Transverse colon (tissue), 4 donors: Measurements from ENCODE around the gene GLYATL1B. TPM values are rescaled to one million over a fixed set of nuclear protein-coding genes. Genes with fewer than 3 reads are reported as not detected.
"Not testable (repeated sequence)": the region's sequence is repeated elsewhere in the genome, so short reads cannot be mapped to it uniquely, and the experiment has no call there.

Experiments
- DNase-seq: peaks from one replicate; pipeline ENCODE4 v3.0.0-alpha.2; 2019
- H3K27ac ChIP-seq, 4 donors: fragments of 200-600 bp; sonication (generic); 2 replicates each; pipeline ENCODE4 v1.5.1; 2016 to 2018; ENCODE audit warnings: inconsistent platforms in 4 of 4
- H3K27me3 ChIP-seq: fragments of 200-600 bp; sonication (generic); 2 replicates; pipeline ENCODE4 v1.5.1; 2017; ENCODE audit warnings: inconsistent platforms
- H3K36me3 ChIP-seq, 4 donors: fragments of 200-600 bp; sonication (generic); 2 replicates each; pipeline ENCODE4 v1.5.1; 2017 to 2019; ENCODE audit warnings: inconsistent platforms in 4 of 4
- H3K4me1 ChIP-seq, 4 donors: fragments of 200-600 bp; sonication (generic); 2 replicates each; pipeline ENCODE4 v1.5.1; 2017 to 2020; ENCODE audit warnings: inconsistent platforms in 4 of 4
- H3K4me3 ChIP-seq, 4 donors: fragments of 200-600 bp; sonication (generic); 1 replicate in 1 of 4; 2 replicates in 3 of 4; pipeline versions ENCODE4 v1.5.1 to v1.6.1; 2017 to 2019; ENCODE audit warnings: inconsistent platforms in 4 of 4
- H3K9me3 ChIP-seq, 2 donors: fragments of 200-600 bp; sonication (generic); 2 replicates each; pipeline ENCODE4 v1.5.1; 2017 to 2019; ENCODE audit warnings: inconsistent platforms in 2 of 2
- CTCF ChIP-seq, 5 experiments: fragments of 200-600 bp in 3 of 5; fragments of 450-650 bp in 2 of 5; sonication (generic) in 3 of 5; IDR thresholded peaks; 1 replicate in 2 of 5; 2 replicates in 3 of 5; pipeline ENCODE4 v1.5.1; 2016 to 2017; ENCODE audit warnings: antibody characterized with exemption in 5 of 5, inconsistent platforms in 3 of 5, mild to moderate bottlenecking in 2 of 5, moderate library complexity in 1 of 5
- EP300 ChIP-seq: sonication (generic); formaldehyde crosslinking; IDR thresholded peaks from one replicate; pipeline ENCODE4 v1.6.1; 2017; ENCODE audit warnings: antibody characterized with exemption, low read depth
- POLR2A ChIP-seq: fragments of 450-650 bp; IDR thresholded peaks from one replicate; pipeline ENCODE4 v1.6.1; 2016; ENCODE audit warnings: antibody characterized with exemption, mild to moderate bottlenecking, moderate library complexity
- POLR2AphosphoS5 ChIP-seq, 3 donors: sonication (generic); formaldehyde crosslinking; IDR thresholded peaks; one replicate each; pipeline ENCODE4 v1.6.1; 2016; ENCODE audit warnings: antibody characterized with exemption in 3 of 3
- WGBS, 2 donors: methylation state at CpG; one replicate each; pipeline ENCODE4 v1.1.5; 2018; ENCODE audit warnings: low coverage in 1 of 2; 5-methylcytosine and 5-hydroxymethylcytosine counted together
- in situ Hi-C, 4 donors: fragments of 200-750 bp; cut with MboI; loops; one replicate each; pipeline versions ENCODE4 v1.15.0 to v1.15.1; 2017; ENCODE audit warnings: low sequenced_read_pairs in 3 of 4, low pct_ligation_motif_present in 1 of 4, low pct_unique_long_range_greater_than_20kb in 1 of 4
- intact Hi-C: fragments of 100-400 bp; cut with DNase I; formaldehyde crosslinking; loops from one replicate; pipeline ENCODE4 v1.15.1; 2023; ENCODE audit warnings: low total_unique reads
- total RNA-seq, 4 donors: library from RNA; depleted of rRNA; stranded (reverse); fragments of >200 nt; gene quantifications; one replicate each; pipeline ENCODE4 v1.1.0, GENCODE V29; 2016

GLYATL1B gene
- total RNA-seq, 4 donors from 2014 or later = not detected

DNA sequence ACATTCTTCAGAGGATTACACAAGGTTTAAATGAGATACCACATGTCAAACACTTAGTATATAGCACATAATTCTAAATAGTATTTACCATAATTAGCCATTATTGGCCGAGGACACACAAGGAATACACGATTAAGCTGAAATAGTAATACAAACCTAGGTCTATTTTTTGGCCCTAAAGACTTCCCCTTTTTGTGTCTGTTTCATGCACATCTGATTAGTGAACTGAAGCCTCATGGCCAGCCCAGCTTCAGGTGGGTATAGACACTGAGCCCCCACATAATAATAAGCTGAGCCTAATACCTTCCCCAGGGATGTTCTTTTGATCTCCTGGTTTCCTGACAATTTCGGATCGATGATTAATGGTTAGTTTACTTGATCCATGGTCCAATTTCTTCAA is 2.1 kb downstream of the GLYATL1B start:
- WGBS, 2 donors = 73 to 80% methylated on average over 4 of the region's 4 CpGs
- intact Hi-C loops = no loop called here

DNA sequence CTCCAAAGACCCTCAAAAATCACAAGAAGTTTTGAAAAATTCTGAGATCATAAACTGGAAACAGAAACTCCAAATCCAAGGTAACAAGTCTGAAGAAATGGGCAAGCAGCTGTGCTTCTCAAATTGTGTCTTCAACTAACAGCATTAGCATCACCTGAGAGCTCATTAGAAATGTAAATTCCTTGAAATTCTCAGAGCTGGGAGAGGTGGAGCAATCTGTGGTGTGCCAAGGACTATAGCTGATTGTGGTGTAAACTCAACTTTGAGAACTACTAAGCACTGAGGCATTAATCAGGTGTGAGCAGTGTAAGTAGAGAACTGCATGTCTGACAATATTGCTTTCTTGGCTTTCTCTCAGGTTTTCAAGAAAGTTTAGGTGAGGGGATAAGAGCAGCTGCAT is 7.5 kb downstream of the GLYATL1B start:
- H3K36me3 ChIP-seq, H3K27me3 ChIP-seq, H3K4me1 ChIP-seq, H3K9me3 ChIP-seq, intact Hi-C loops, in situ Hi-C loops, H3K4me3 ChIP-seq, H3K27ac ChIP-seq, DNase-seq: not testable (repeated sequence)

More for the DNA sequence above, 2.1 kb downstream of the GLYATL1B start:
- no peak overlapping the region for H3K4me3 ChIP-seq
- H3K27me3 ChIP-seq = no peaks in the 10 kb centered on the region
- in situ Hi-C loops = no loop called here
- no peaks in the 10 kb centered on the region for H3K4me1 ChIP-seq
- no peak for DNase-seq
- no peaks in the 10 kb centered on the region for H3K36me3 ChIP-seq
- no peak for TF ChIP-seq POLR2A
- no peak for TF ChIP-seq POLR2AphosphoS5 (IDR thresholded peaks at IDR 0.05)
- TF ChIP-seq EP300 = no peak
- no peak for TF ChIP-seq CTCF (IDR thresholded peaks at IDR 0.05)
- no peak overlapping the region for H3K27ac ChIP-seq
- no peaks in the 10 kb centered on the region for H3K9me3 ChIP-seq

GRCh38 chr11:59095225-59095624 is 9.1 kb downstream of the GLYATL1B start:
- DNase-seq, H3K27ac ChIP-seq, H3K4me3 ChIP-seq, H3K27me3 ChIP-seq, H3K9me3 ChIP-seq, H3K4me1 ChIP-seq, in situ Hi-C loops, H3K36me3 ChIP-seq: not testable (repeated sequence)
- intact Hi-C loops = loop anchor here (5.0 kb wide), 1 partner anchor 37 kb away; no protein-coding TSS in a partner anchor
- WGBS, 2 donors = 38 to 39% methylated on average over 1 of the region's 1 CpG

DNA sequence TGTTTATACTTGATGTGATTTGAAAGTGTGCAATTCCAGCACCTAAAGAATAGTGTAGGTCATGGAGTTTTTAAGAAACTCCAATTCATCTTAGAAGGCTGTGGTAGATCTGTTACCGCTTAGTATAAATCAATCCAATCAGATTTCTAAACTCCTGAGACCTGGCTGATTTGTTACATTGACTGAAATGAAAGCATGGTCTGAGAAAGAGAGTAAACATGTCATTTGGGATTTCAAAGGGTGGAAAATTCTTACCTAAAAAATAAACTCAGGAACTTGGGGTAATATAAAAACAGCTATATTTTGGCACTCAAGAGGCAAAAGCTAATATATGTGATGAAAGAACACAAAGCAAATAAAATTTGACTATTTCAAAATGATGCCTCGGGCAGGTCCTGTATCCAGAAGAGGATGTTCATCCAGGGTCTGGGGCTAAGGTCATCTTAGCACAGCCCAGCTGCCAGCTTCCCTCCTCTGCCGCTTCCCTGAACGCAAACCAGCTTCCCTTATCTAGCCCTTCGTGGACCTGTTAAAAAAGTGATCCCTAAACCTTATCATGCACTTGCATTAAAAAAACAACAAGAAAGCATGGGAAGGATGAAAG is 10.0 kb downstream of the GLYATL1B start:
- intact Hi-C loops = loop anchor here (5.0 kb wide), 1 partner anchor 36 kb away; no protein-coding TSS in a partner anchor
- H3K36me3 ChIP-seq, in situ Hi-C loops, H3K4me1 ChIP-seq, H3K27me3 ChIP-seq, DNase-seq, H3K27ac ChIP-seq, H3K9me3 ChIP-seq, H3K4me3 ChIP-seq: not testable (repeated sequence)
- 55 to 78% methylated on average over 4 to 5 of the region's 5 CpGs for WGBS, 2 donors

DNA sequence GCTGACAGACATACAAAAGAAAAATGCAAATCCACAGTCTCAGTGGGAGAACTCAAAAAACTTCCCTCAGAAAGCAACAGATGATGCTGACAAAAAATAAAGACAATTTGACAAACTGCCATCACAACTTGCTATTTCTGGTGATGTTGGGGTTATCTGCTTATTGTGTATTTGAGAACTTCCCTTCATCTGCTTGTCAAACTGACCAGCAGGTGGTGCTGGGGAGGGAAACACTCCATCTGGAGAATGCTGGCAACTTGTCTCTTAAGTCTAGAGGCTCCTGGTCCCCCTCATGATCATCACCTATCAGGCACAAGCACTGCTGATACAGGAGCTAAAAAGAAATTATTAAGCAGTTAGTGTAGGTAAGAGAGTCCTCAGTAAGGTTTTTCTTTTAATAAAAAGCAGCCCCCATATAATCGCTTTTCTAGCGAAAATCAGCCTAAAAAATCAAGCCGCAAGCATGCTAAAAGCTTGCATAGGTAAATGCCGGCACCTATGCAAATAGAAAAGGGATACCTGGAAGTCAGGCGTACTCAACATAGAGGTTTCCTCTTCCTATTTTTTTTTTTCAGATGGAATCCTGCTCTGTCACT is 11.1 kb downstream of the GLYATL1B start:
- TF ChIP-seq CTCF (IDR thresholded peaks at IDR 0.05) (peak; percentile 58 to 68 (median 63)), EP300 (no peak), POLR2A (no peak), POLR2AphosphoS5 (IDR thresholded peaks at IDR 0.05) (no peak)
- H3K9me3 ChIP-seq = no peaks in the 10 kb centered on the region
- in situ Hi-C loops (no loop called here), intact Hi-C loops (loop anchor here (5.0 kb wide), 1 partner anchor 35 kb away; no protein-coding TSS in a partner anchor)
- no peaks in the 10 kb centered on the region for H3K36me3 ChIP-seq
- peak; percentile 75 for DNase-seq
- H3K4me1 ChIP-seq = peaks cover 0 to 8% (median 5%) of the 10 kb centered on the region in 4 donors
- no peak overlapping the region for H3K4me3 ChIP-seq
- WGBS, 2 donors = 86 to 92% methylated on average over 5 of the region's 5 CpGs
- peaks cover 10% of the 10 kb centered on the region for H3K27me3 ChIP-seq
- H3K27ac ChIP-seq = no peak overlapping the region

GRCh38 chr11:59097938-59098337 is 11.8 kb downstream of the GLYATL1B start:
- H3K36me3 ChIP-seq, in situ Hi-C loops, H3K27ac ChIP-seq, H3K4me1 ChIP-seq, H3K9me3 ChIP-seq, H3K4me3 ChIP-seq, DNase-seq: not testable (repeated sequence)
- peaks cover 11% of the 10 kb centered on the region for H3K27me3 ChIP-seq
- 59 to 68% methylated on average over 8 of the region's 8 CpGs for WGBS, 2 donors
- intact Hi-C loops = loop anchor here (5.0 kb wide), 1 partner anchor 34 kb away; no protein-coding TSS in a partner anchor
